IMR-90 (cell line): Measurements from ENCODE around the gene LAG3. TPM values are rescaled to one million over a fixed set of nuclear protein-coding genes. Genes with fewer than 3 reads are reported as not detected.

Experiments
- ATAC-seq: fragments of 200-7000 bp; cut with Tn5 transposase; 2 replicates; pipeline ENCODE4 v1.9.1; 2020; ENCODE audit warnings: low read depth, mild to moderate bottlenecking, moderate library complexity
- BruUV-seq: library from RNA; stranded (reverse); fragments of 400-500 nt; replicated peaks from 2 replicates; lab custom pipeline; 2021; lab: Mats Ljungman, UMichigan
- CTCF ChIA-PET: fragments of 300-600 bp; formaldehyde crosslinking; extraction: SDS; loops from one replicate; lab custom pipeline; 2021; ENCODE audit warnings: antibody characterized with exemption; lab: Yijun Ruan, JAX
- POLR2A ChIA-PET: fragments of 300-600 bp; sonication (Branson Sonifier 250); formaldehyde crosslinking; loops from one replicate; lab custom pipeline; 2022; ENCODE audit warnings: antibody characterized with exemption; ENCODE audit not compliant: unreplicated experiment; lab: Charles Lee
- DNase-seq: peaks from one replicate; pipeline ENCODE4 v3.0.0; 2013
- H2AFZ ChIP-seq: replicated peaks from 2 replicates; pipeline ENCODE3; 2013; ENCODE audit warnings: low read length, mild to moderate bottlenecking; ENCODE audit not compliant: poor library complexity
- H2AK5ac ChIP-seq: 2 replicates; pipeline ENCODE4 v1.6.1; 2013; ENCODE audit warnings: low read depth, low read length, inconsistent platforms
- H2AK9ac ChIP-seq: replicated peaks from 2 replicates; pipeline ENCODE3; 2013; ENCODE audit warnings: mild to moderate bottlenecking, low read depth, low read length, moderate library complexity; ENCODE audit not compliant: poor library complexity
- H2BK120ac ChIP-seq: 2 replicates; pipeline ENCODE4 v1.6.1; 2013; ENCODE audit warnings: low read depth, low read length, inconsistent platforms
- H2BK15ac ChIP-seq: 3 replicates; pipeline ENCODE4 v1.6.1; 2013; ENCODE audit warnings: low read depth, low read length, inconsistent platforms
- H2BK20ac ChIP-seq: 2 replicates; pipeline ENCODE4 v1.6.1; 2013; ENCODE audit warnings: low read depth, mild to moderate bottlenecking, inconsistent platforms, low read length, moderate library complexity
- H2BK5ac ChIP-seq: 2 replicates; pipeline ENCODE4 v1.6.1; 2013; ENCODE audit warnings: mild to moderate bottlenecking, low read depth, low read length, inconsistent platforms; ENCODE audit not compliant: poor library complexity, severe bottlenecking
- H3K14ac ChIP-seq: replicated peaks from 2 replicates; pipeline ENCODE4 v1.6.1; 2013; ENCODE audit warnings: low read depth, low read length, inconsistent platforms
- H3K18ac ChIP-seq: 2 replicates; pipeline ENCODE4 v1.6.1; 2013; ENCODE audit warnings: low read depth, low read length, control low read depth
- H3K23ac ChIP-seq: 2 replicates; pipeline ENCODE4 v1.6.1; 2013; ENCODE audit warnings: low read depth, low read length, inconsistent platforms
- H3K27ac ChIP-seq: 2 replicates; pipeline ENCODE4 v1.5.1; 2013; ENCODE audit warnings: mild to moderate bottlenecking, control low read depth, low read length; ENCODE audit not compliant: insufficient read depth
- H3K27me3 ChIP-seq: 2 replicates; pipeline ENCODE4 v1.6.1; 2013; ENCODE audit warnings: low read length; ENCODE audit not compliant: control insufficient read depth, insufficient read depth
- H3K36me3 ChIP-seq: 2 replicates; pipeline ENCODE4 v1.6.1; 2013; ENCODE audit warnings: low read length, mixed read lengths; ENCODE audit not compliant: control insufficient read depth, insufficient read depth
- H3K4ac ChIP-seq: 2 replicates; pipeline ENCODE4 v1.6.1; 2013; ENCODE audit warnings: low read depth, low read length, inconsistent platforms
- H3K4me1 ChIP-seq: 2 replicates; pipeline ENCODE4 v1.6.1; 2013; ENCODE audit warnings: low read length, mixed read lengths; ENCODE audit not compliant: control insufficient read depth, insufficient read depth
- H3K4me2 ChIP-seq: 2 replicates; pipeline ENCODE4 v1.6.1; 2013; ENCODE audit warnings: low read depth, mild to moderate bottlenecking, control low read depth, low read length, moderate library complexity
- H3K4me3 ChIP-seq: 2 replicates; pipeline ENCODE4 v1.5.1; 2013; ENCODE audit warnings: low read depth, mild to moderate bottlenecking, control low read depth, low read length, moderate library complexity; ENCODE audit not compliant: insufficient read depth
- H3K56ac ChIP-seq: 2 replicates; pipeline ENCODE4 v1.6.1; 2013; ENCODE audit warnings: low read length, inconsistent platforms; ENCODE audit not compliant: insufficient read depth; ENCODE audit errors: extremely low read depth
- H3K79me1 ChIP-seq, 2 experiments: 2 replicates each; pipeline ENCODE4 v1.6.1; 2013; ENCODE audit warnings: low read length in 2 of 2, inconsistent platforms in 1 of 2, low read depth in 1 of 2
- H3K9ac ChIP-seq: 2 replicates; pipeline ENCODE4 v1.6.1; 2013; ENCODE audit warnings: low read depth, low read length, control low read depth
- H3K9me1 ChIP-seq: 2 replicates; pipeline ENCODE4 v1.6.1; 2013; ENCODE audit warnings: low read length, inconsistent platforms; ENCODE audit not compliant: insufficient read depth
- H3K9me3 ChIP-seq: 2 replicates; pipeline ENCODE4 v1.6.1; 2013; ENCODE audit warnings: low read length; ENCODE audit not compliant: control insufficient read depth, insufficient read depth
- H4K20me1 ChIP-seq: 2 replicates; pipeline ENCODE4 v1.6.1; 2013; ENCODE audit warnings: low read length, inconsistent platforms; ENCODE audit not compliant: insufficient read depth
- H4K5ac ChIP-seq: 2 replicates; pipeline ENCODE4 v1.6.1; 2013; ENCODE audit warnings: mild to moderate bottlenecking, low read depth, low read length, control low read depth
- H4K8ac ChIP-seq, 2 experiments: 2 replicates each; pipeline ENCODE4 v1.6.1; 2013; ENCODE audit warnings: low read depth in 2 of 2, low read length in 2 of 2, control low read depth in 1 of 2, inconsistent platforms in 1 of 2
- H4K91ac ChIP-seq: 2 replicates; pipeline ENCODE4 v1.6.1; 2013; ENCODE audit warnings: low read depth, low read length, inconsistent platforms; ENCODE audit not compliant: insufficient read depth
- BHLHE40 ChIP-seq: fragments of 150-350 bp; IDR thresholded peaks from 2 replicates; pipeline ENCODE4 v1.6.1; 2016; ENCODE audit warnings: mild to moderate bottlenecking, low read depth, low read length
- CEBPB ChIP-seq: IDR thresholded peaks from 2 replicates; pipeline ENCODE4 v1.6.1; 2012; ENCODE audit warnings: low read depth, low read length, improper control_type of control experiment
- CHD1 ChIP-seq: IDR thresholded peaks from 2 replicates; pipeline ENCODE4 v1.6.1; 2012; ENCODE audit warnings: low read depth, low read length, improper control_type of control experiment
- CTCF ChIP-seq: conservative IDR thresholded peaks from 2 replicates; pipeline ENCODE4 v1.5.1; 2012; ENCODE audit warnings: mild to moderate bottlenecking, low read depth, low read length, improper control_type of control experiment
- FOS ChIP-seq: fragments of 150-350 bp; IDR thresholded peaks from 2 replicates; pipeline ENCODE4 v1.6.1; 2016; ENCODE audit warnings: low read depth, low read length
- MAFK ChIP-seq: IDR thresholded peaks from 2 replicates; pipeline ENCODE4 v1.6.1; 2012; ENCODE audit warnings: low read depth, low read length, improper control_type of control experiment
- MAZ ChIP-seq: IDR thresholded peaks from 2 replicates; pipeline ENCODE4 v1.6.1; 2012; ENCODE audit warnings: low read depth, mild to moderate bottlenecking, low read length, improper control_type of control experiment, moderate library complexity, borderline replicate concordance
- MXI1 ChIP-seq: IDR thresholded peaks from 2 replicates; pipeline ENCODE4 v1.6.1; 2012; ENCODE audit warnings: low read depth, mild to moderate bottlenecking, low read length, moderate library complexity, borderline replicate concordance
- NFE2L2 ChIP-seq: fragments of 150-350 bp; IDR thresholded peaks from 2 replicates; pipeline ENCODE4 v1.6.1; 2016; ENCODE audit warnings: low read depth, mild to moderate bottlenecking, low read length
- POLR2A ChIP-seq: IDR thresholded peaks from 2 replicates; pipeline ENCODE4 v1.6.1; 2012; ENCODE audit warnings: mild to moderate bottlenecking, low read depth, low read length
- RAD21 ChIP-seq: IDR thresholded peaks from 2 replicates; pipeline ENCODE4 v1.6.1; 2012; ENCODE audit warnings: low read length, improper control_type of control experiment
- RCOR1 ChIP-seq: IDR thresholded peaks from 2 replicates; pipeline ENCODE4 v1.6.1; 2012; ENCODE audit warnings: mild to moderate bottlenecking, low read length, improper control_type of control experiment; ENCODE audit not compliant: insufficient replicate concordance
- RFX5 ChIP-seq: IDR thresholded peaks from 2 replicates; pipeline ENCODE4 v1.8.0; 2012; ENCODE audit warnings: low read depth, mild to moderate bottlenecking, low read length, moderate library complexity
- SMC3 ChIP-seq: fragments of 150-350 bp; IDR thresholded peaks from 2 replicates; pipeline ENCODE4 v1.6.1; 2016; ENCODE audit warnings: low read depth, mild to moderate bottlenecking, antibody characterized with exemption, low read length, moderate library complexity
- WGBS, 2 experiments: methylation state at CpG; one replicate each; pipeline versions ENCODE4 v1.1.5 to v1.1.7; 2013; ENCODE audit warnings: missing lambda C conversion rate in 2 of 2; ENCODE audit not compliant: insufficient read length in 1 of 2; ENCODE audit errors: extremely low coverage in 2 of 2; 5-methylcytosine and 5-hydroxymethylcytosine counted together
- dilution Hi-C: fragments of 300-500 bp; cut with HindIII; formaldehyde crosslinking; loops from one replicate; pipeline ENCODE4 v1.14.3; 2018; ENCODE audit warnings: low sequenced_read_pairs; ENCODE audit not compliant: unreplicated experiment
- in situ Hi-C: fragments of 300-500 bp; cut with MboI; formaldehyde crosslinking; loops from 3 replicates; pipeline ENCODE4 v1.14.3; 2019; ENCODE audit warnings: low sequenced_read_pairs, inconsistent platforms, mixed read lengths
- intact Hi-C: fragments of 100-400 bp; cut with micrococcal nuclease; formaldehyde crosslinking; loops from 2 replicates; pipeline ENCODE4 v1.10.0; 2022
- polyA plus RNA-seq, 3 experiments: library from polyadenylated mRNA; depleted of rRNA; stranded (reverse); fragments of >200 nt; gene quantifications; 2 replicates each; pipeline ENCODE4 v1.2.3, GENCODE V29; 2012; ENCODE audit warnings: low replicate concordance in 1 of 3
- total RNA-seq: library from RNA; depleted of rRNA; stranded (reverse); fragments of >200 nt; gene quantifications from 2 replicates; pipeline ENCODE4 v1.2.3, GENCODE V29; 2012
- TF ChIP-seq, protein P1 (sequence below): fragments of 150-350 bp; IDR thresholded peaks from 2 replicates; pipeline ENCODE4 v1.6.1; 2016; ENCODE audit warnings: low read depth, mild to moderate bottlenecking, low read length, moderate library complexity, borderline replicate concordance

LAG3 gene
- total and polyA plus RNA-seq, 2 of the 4 experiments (the other 2 are of a cell fraction) = 0.41 TPM; not detected in 1

DNA sequence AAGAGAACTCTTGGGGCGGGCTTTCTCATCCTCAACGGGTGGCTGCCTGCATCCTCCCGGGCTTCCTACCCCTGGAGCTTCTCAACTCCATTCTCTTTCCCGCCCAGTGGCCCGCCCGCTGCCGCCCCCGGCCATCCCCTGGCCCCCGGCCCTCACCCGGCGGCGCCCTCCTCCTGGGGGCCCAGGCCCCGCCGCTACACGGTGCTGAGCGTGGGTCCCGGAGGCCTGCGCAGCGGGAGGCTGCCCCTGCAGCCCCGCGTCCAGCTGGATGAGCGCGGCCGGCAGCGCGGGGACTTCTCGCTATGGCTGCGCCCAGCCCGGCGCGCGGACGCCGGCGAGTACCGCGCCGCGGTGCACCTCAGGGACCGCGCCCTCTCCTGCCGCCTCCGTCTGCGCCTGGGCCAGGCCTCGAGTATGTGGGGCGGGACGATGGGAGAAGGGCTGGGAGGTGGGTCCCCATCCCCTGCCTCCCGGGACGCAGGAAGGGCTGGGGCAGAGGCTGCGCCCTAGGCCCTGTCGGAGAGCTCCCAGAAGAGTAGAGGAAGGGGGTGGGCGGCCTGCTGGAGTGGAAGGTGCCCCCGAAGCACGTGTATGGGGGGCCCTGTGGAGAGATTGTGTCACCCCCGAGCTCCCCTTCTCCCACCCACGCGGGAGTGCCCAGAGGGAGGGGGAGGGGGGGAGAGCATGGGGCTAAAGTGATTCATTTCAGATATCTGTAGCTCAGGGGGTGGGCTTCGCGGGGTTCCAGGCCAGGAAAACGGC is 1.5 kb downstream of the LAG3 start:
- Histone ChIP-seq H3K4me3 (no peak overlapping the region), H3K14ac (no peak overlapping the region), H2BK5ac (no peak overlapping the region), H3K9me1 (peaks cover 7% of the 10 kb centered on the region), H2AK9ac (no peak overlapping the region), H3K27me3 (no peaks in the 10 kb centered on the region), H2BK120ac (no peak overlapping the region), H3K23ac (no peak overlapping the region), H3K4me1 (peaks cover 10% of the 10 kb centered on the region), H4K8ac (no peak overlapping the region), H3K4me2 (no peak overlapping the region), H4K91ac (no peak overlapping the region), H3K4ac (no peak overlapping the region), H3K18ac (no peak overlapping the region), H3K36me3 (peaks cover 17% of the 10 kb centered on the region), H2AK5ac (no peak overlapping the region), H3K27ac (no peak overlapping the region), H2AFZ (no peak overlapping the region), H4K5ac (no peak overlapping the region), H3K9ac (no peak overlapping the region), H3K9me3 (no peaks in the 10 kb centered on the region), H3K79me1 (peaks cover 9 to 23% of the 10 kb centered on the region in 2 experiments), H2BK15ac (no peak overlapping the region), H3K56ac (no peak overlapping the region), H2BK20ac (no peak overlapping the region), H4K20me1 (peaks cover 15% of the 10 kb centered on the region)
- no peak for TF ChIP-seq SMC3
- TF ChIP-seq NFE2L2 = no peak
- no peak for TF ChIP-seq CEBPB
- TF ChIP-seq RFX5 = no peak
- TF ChIP-seq RAD21 = no peak
- TF ChIP-seq MAFK = no peak
- no peak for TF ChIP-seq POLR2A
- TF ChIP-seq MAZ = no peak
- no peak for TF ChIP-seq FOS
- TF ChIP-seq BHLHE40 = no peak
- TF ChIP-seq CTCF = no peak
- no peak for TF ChIP-seq RCOR1
- TF ChIP-seq, protein P1, sequence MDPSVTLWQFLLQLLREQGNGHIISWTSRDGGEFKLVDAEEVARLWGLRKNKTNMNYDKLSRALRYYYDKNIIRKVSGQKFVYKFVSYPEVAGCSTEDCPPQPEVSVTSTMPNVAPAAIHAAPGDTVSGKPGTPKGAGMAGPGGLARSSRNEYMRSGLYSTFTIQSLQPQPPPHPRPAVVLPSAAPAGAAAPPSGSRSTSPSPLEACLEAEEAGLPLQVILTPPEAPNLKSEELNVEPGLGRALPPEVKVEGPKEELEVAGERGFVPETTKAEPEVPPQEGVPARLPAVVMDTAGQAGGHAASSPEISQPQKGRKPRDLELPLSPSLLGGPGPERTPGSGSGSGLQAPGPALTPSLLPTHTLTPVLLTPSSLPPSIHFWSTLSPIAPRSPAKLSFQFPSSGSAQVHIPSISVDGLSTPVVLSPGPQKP = no peak
- TF ChIP-seq MXI1 = no peak
- TF ChIP-seq CHD1 = no peak
- dilution Hi-C loops (no loop called here), intact Hi-C loops (no loop called here), in situ Hi-C loops (no loop called here)
- ATAC-seq (no peak), DNase-seq (no peak)
- 53% methylated on average over 16 of the region's 60 CpGs; no CpG with 5 or more reads in 1 of the 2 experiments for whole genome bisulfite sequencing, 2 experiments
- ChIA-PET POLR2A (no interaction called here), CTCF (interaction anchor here (0.8 kb wide), 1 partner anchor 21 kb away, joined by 3 read pairs; the partner anchor contains the start of gene MLF2)
- BruUV-seq = no TSS peak
